HCT116 (cell line): ENCODE data around the gene PROM2.

Source experiments
- EGR1 ChIP-seq: IDR thresholded peaks from 2 replicates; pipeline ENCODE4 v1.6.1; 2012; ENCODE audit warnings: low read depth
- EZH2 ChIP-seq: fragments of 200-600 bp; sonication (generic); IDR thresholded peaks from 2 replicates; pipeline ENCODE4 v1.6.1; 2017; ENCODE audit warnings: antibody characterized with exemption, mixed run types
- EZH2phosphoT487 ChIP-seq: fragments of 200-600 bp; IDR thresholded peaks from 2 replicates; pipeline ENCODE4 v1.6.1; 2018; ENCODE audit warnings: antibody characterized with exemption, borderline replicate concordance
- JUND ChIP-seq: IDR thresholded peaks from 2 replicates; pipeline ENCODE4 v1.6.1; 2012
- POLR2A ChIP-seq: IDR thresholded peaks from 2 replicates; pipeline ENCODE4 v1.7.0; 2011; ENCODE audit warnings: borderline replicate concordance; ENCODE audit not compliant: insufficient read depth, insufficient read length; ENCODE audit errors: extremely low read depth
- POLR2AphosphoS5 ChIP-seq: IDR thresholded peaks from 2 replicates; pipeline ENCODE4 v1.6.1; 2011; ENCODE audit warnings: mild to moderate bottlenecking, low read depth, low read length, moderate library complexity
- SIN3A ChIP-seq: IDR thresholded peaks from 2 replicates; pipeline ENCODE4 v1.6.1; 2012; ENCODE audit warnings: low read depth
- SP1 ChIP-seq: IDR thresholded peaks from 2 replicates; pipeline ENCODE4 v1.6.1; 2012; ENCODE audit warnings: low read depth
- TCF7L2 ChIP-seq: IDR thresholded peaks from 2 replicates; pipeline ENCODE4 v1.7.0; 2011; ENCODE audit warnings: borderline replicate concordance, inconsistent platforms; ENCODE audit not compliant: insufficient read depth, insufficient read length; ENCODE audit errors: extremely low read depth
- YY1 ChIP-seq: IDR thresholded peaks from 2 replicates; pipeline ENCODE4 v1.6.1; 2011; ENCODE audit warnings: low read length, low read depth, moderate library complexity, mild to moderate bottlenecking; ENCODE audit not compliant: insufficient replicate concordance; ENCODE audit errors: extremely low read depth
- ZNF274 ChIP-seq: fragments of 200-500 bp; sonication (Bioruptor generic); IDR thresholded peaks from 2 replicates; pipeline ENCODE4 v1.6.1; 2014; ENCODE audit warnings: mild to moderate bottlenecking, low read depth, low read length, inconsistent platforms
- TF ChIP-seq, protein P1 (sequence below), 3 experiments: fragments of 200-600 bp in 1 of 3; sonication (generic) in 1 of 3; IDR thresholded peaks in 2 of 3; conservative IDR thresholded peaks in 1 of 3; 2 replicates each; pipeline ENCODE4 v1.5.1; 2012 to 2017; ENCODE audit warnings: low read depth in 2 of 3, low read length in 2 of 3, antibody characterized with exemption in 1 of 3, borderline replicate concordance in 1 of 3, control low read depth in 1 of 3, mild to moderate bottlenecking in 1 of 3, mixed read lengths in 1 of 3, mixed run types in 1 of 3, moderate library complexity in 1 of 3; ENCODE audit not compliant: insufficient read depth in 1 of 3
- TF ChIP-seq, protein P2 (sequence below): IDR thresholded peaks from 2 replicates; pipeline ENCODE4 v1.6.1; 2012; ENCODE audit warnings: low read depth
- TF ChIP-seq, protein P3 (sequence below): IDR thresholded peaks from 2 replicates; pipeline ENCODE4 v1.6.1; 2012

DNA sequence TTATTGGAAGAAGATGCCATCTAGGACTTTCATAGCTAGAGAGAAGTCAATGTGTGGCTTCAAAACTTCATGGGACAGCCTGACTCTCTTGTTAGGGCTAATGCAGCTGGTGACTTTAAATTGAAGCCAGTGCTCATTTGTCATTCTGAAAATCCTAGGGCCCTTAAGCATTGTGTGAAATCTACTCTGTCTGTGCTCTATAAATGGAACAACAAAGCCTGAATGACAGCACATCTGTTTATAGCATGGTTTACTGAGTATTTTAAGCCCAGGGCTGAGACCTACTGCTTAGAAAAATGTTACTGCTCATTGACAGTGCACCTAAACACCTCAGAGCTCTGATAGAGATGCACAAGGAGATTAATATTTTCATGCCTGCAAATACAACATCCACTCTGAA is 36.1 kb upstream of the PROM2 start:
- TF ChIP-seq, protein P1, sequence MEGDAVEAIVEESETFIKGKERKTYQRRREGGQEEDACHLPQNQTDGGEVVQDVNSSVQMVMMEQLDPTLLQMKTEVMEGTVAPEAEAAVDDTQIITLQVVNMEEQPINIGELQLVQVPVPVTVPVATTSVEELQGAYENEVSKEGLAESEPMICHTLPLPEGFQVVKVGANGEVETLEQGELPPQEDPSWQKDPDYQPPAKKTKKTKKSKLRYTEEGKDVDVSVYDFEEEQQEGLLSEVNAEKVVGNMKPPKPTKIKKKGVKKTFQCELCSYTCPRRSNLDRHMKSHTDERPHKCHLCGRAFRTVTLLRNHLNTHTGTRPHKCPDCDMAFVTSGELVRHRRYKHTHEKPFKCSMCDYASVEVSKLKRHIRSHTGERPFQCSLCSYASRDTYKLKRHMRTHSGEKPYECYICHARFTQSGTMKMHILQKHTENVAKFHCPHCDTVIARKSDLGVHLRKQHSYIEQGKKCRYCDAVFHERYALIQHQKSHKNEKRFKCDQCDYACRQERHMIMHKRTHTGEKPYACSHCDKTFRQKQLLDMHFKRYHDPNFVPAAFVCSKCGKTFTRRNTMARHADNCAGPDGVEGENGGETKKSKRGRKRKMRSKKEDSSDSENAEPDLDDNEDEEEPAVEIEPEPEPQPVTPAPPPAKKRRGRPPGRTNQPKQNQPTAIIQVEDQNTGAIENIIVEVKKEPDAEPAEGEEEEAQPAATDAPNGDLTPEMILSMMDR (IDR thresholded peaks at IDR 0.05 in 2 of 3, conservative IDR thresholded peaks at IDR 0.05 in 1 of 3; ENCODE audit: borderline replicate concordance in 1 of 3, insufficient read depth in 1 of 3, low read depth in 2 of 3, low read length in 2 of 3): no peak
- TF ChIP-seq EZH2 (no peak), ZNF274 (no peak), TCF7L2 (no peak), EZH2phosphoT487 (no peak), JUND (no peak), POLR2A (no peak), SP1 (no peak), SIN3A (no peak), POLR2AphosphoS5 (no peak), EGR1 (no peak), YY1 (no peak)
- TF ChIP-seq, protein P2, sequence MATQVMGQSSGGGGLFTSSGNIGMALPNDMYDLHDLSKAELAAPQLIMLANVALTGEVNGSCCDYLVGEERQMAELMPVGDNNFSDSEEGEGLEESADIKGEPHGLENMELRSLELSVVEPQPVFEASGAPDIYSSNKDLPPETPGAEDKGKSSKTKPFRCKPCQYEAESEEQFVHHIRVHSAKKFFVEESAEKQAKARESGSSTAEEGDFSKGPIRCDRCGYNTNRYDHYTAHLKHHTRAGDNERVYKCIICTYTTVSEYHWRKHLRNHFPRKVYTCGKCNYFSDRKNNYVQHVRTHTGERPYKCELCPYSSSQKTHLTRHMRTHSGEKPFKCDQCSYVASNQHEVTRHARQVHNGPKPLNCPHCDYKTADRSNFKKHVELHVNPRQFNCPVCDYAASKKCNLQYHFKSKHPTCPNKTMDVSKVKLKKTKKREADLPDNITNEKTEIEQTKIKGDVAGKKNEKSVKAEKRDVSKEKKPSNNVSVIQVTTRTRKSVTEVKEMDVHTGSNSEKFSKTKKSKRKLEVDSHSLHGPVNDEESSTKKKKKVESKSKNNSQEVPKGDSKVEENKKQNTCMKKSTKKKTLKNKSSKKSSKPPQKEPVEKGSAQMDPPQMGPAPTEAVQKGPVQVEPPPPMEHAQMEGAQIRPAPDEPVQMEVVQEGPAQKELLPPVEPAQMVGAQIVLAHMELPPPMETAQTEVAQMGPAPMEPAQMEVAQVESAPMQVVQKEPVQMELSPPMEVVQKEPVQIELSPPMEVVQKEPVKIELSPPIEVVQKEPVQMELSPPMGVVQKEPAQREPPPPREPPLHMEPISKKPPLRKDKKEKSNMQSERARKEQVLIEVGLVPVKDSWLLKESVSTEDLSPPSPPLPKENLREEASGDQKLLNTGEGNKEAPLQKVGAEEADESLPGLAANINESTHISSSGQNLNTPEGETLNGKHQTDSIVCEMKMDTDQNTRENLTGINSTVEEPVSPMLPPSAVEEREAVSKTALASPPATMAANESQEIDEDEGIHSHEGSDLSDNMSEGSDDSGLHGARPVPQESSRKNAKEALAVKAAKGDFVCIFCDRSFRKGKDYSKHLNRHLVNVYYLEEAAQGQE: no peak
- TF ChIP-seq, protein P3, sequence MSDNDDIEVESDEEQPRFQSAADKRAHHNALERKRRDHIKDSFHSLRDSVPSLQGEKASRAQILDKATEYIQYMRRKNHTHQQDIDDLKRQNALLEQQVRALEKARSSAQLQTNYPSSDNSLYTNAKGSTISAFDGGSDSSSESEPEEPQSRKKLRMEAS: no peak
